ENCODE results near the gene ARHGAP24.
"Not testable (repeated sequence)": the region's sequence is repeated elsewhere in the genome, so short reads cannot be mapped to it uniquely, and the experiment has no call there.

Gene ARHGAP24

DNA sequence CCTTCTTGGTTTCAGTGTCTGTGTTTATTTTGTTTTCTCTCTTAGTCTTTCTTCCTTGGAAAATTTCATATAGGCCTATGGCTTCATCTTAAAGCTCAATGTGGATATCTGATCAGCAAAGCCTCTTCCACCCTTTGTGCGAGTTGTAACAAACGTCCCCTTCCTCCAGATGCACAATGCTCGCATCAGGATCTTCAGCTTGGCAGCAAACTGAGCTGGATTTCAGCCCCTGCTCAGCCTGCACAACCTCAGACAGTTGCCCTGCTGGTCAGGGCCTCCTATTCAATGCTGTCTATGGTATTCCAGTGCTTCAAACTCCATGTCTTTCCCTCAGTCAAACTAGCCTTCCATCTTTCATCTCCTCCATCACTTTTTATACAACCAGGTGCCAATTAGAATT is 309.4 kb downstream of the ARHGAP24 start:
- DNase-seq, result no peak

GRCh38 chr4:85784947-85785346 is 310.0 kb downstream of the ARHGAP24 start:
- no peak for DNase-seq

DNA sequence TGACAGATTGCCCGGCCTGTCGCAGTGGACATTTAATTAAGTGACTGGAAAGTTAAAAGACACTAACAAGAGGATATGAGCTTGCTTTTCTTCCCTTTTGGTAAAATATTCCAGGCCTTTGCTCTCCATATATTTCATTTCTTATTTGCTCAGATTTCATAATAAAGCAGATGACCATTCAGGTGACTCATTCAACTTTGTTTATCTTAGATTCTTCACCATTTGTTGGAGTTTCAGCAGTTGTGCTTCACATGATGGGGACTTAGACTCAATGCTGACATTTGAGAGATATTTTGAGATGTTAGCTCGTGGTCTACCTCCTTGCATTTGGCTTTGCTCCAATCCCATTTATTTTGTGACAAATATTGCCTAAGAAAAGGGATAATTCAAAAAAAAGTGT is 312.2 kb downstream of the ARHGAP24 start:
- DNase-seq, result no peak

DNA sequence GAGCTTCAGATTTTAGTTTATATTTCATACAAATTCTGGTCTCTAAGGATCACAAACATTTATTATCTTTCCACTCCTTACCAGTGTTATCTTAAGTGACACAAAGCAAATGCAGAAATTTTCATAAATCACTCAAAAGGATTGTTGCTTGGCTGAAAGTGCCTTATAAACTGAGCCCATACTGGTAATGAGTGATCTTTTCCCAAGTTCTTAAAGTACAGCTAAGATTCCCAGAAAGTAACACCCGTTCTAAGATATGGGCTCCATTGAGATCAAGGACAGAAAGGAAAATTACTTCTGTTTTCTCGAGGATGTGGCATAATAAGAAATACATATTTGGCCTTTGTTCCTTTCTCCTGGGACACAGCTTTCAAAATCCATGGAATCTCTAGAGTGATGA is 313.7 kb downstream of the ARHGAP24 start:
- no peak for DNase-seq

DNA sequence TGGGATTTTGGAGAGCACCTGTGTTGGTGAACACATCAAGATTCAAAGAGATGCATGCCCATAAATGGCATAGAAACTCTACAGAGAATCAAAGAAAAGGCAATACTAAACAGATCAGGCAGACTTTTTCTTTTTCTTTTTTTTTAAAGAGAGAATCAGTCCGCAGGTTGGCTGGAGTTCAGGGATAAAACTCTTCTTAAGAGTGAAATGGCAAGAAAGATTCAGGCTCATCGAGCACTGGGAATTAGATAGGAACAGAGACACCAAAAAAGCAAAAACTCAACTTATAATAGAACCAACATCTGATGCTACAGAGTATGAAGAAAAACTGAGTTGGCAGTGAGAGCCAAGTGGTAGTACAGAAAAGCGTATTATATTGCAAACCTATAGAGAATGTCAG is 314.3 kb downstream of the ARHGAP24 start:
- DNase-seq, result no peak

DNA sequence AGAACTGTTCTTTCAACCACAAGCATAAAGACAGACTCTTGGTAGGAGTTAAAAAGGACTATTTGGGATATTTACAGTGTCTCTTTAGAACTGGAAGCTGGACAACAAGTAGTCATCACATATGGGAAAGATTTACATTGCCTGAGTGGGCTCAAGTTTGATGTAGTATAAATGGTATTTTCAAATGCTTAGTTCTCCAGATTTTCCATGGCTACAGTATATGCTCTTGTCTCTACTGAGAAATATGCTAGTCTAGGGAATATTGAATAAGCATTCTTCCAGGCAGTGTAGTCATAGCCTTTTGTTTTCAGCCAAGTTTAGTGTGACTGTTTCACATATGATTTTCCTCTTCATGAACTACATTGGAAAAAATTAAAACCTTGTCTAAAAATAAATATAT is 315.6 kb downstream of the ARHGAP24 start:
- DNase-seq, result no peak

DNA sequence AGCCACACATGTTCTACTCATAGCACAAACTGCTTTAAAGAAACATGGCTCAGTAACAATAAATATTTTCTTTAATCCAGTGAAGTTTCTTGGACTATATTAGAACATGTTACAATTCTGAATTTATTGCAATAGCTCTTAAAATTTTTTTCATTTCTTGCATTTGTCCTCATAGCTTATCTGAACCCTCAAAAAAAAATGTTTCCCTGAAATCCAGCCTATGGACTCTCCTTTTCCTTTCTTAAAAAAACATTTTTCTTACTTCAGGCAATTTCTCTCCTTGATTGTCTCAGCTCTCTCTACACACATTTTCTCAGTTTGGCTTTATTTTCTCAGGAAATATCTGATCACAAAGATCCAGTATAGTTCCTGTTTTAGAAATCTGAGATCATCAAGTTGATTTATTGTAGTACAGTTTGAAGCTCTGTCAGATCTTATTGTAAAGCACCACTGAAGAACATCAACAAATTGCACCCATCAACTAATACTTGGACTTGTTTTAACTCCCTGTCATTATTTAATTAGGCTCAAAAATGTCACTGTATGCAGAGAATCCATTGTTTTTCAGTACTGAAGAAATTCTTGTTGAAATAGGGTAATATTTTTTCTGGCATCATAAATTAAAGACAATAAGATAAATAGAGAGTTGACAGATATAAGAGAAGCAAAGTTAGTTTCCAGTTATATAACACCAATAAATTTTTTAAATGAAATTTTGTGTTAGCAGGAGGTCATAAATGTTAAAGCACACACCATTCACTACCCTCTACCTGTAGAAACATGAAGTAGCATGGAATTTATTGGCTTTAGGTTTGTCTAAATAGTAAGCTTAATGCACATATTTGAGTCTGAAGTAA is 317.7 kb downstream of the ARHGAP24 start:
- no peak for DNase-seq

- no peak for DNase-seq
These were observed 318.3 kb downstream of the ARHGAP24 start for GRCh38 chr4:85793233-85793585.

- DNase-seq, result no peak
These were observed 323.2 kb downstream of the ARHGAP24 start for GRCh38 chr4:85798012-85798770.

DNA sequence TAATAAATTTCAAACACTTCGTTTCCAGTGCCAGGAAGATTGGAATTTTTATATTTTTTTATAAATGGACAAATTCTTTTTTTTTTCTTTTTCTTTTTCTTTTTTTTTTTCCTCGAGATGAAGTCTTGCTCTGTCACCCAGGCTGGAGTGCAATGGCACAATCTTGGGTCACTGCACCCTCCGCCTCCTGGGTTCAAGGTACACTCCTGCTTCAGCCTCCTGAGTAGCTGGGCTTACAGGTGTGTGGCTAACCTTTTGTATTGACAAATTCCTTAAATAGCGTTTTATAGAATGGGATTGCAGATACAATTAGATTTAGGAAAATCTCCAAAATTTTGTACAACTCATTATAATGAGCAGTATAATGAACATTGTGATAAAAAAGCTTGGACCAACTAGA is 328.9 kb downstream of the ARHGAP24 start:
- DNase-seq, result no peak

DNA sequence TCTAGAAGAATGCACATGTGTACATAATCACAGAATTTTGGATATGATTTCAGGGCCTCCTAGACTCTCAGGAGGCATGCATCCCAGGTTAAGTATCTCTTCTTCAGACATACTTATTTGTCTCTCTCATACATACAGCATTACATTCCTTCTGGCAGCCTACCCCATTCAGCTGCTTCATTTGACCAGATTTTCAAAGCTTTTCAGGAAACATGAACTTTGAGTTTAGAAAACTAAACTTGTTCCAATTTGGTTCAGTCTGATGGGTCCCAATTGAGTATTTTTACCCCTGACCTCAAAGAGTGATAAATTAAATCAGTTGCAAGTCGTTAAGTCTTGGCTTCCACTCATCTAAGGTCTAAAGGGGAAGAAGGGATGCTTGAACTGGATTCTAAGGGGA is 330.9 kb downstream of the ARHGAP24 start:
- no peak for DNase-seq

- DNase-seq, result no peak
These were observed 331.4 kb downstream of the ARHGAP24 start for GRCh38 chr4:85806334-85806733.

DNA sequence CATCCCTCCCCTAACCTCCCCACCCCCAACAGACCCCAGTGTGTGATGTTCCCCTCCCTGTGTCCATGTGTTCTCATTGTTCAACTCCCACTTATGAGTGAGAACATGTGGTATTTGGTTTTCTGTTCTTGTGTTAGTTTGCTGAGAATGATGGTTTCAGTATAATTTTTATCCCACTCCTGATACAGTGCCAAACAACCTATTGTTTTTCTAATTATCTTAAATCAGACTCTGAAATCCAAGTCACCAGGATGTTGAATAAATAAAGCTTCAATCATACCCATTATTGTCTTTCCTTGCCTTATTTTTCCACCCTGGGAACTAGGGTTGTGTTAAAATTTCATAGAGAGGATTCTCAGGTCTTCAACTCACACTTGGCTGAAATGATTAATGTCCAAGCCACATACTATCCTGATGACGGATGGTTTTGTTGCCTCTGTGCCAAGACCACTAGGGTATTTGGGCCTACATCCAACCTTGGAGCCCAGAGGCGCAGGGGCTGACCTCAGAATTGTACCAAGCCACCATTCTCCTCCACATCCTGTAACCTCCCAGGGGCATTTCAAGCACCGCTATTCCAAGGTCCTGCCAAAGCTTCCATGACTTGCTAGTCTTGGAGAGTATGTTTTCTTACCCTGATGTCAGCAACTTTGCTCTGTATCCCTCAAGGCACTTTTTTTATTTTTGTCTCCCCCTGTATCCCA is 332.4 kb downstream of the ARHGAP24 start:
- no peak for DNase-seq

GRCh38 chr4:85808104-85808503 is 333.2 kb downstream of the ARHGAP24 start:
- no peak for DNase-seq

DNA sequence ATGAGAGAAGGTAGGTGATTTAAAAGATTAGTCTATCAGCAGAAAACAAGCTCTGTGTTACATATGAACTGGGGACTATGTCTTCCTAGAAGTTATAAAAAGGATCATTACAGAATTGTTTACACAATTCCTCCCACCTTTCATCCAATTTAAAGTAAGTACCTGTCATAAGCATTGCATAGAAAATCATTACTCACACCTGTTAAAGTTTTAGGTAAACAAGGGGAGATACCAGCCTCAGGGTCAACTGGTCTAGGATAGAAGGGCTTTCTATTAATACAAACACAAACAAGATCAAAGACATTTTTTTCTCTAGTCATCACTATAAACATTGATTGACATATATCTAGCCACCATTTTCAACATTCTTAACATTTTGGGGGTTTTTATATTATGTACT is 333.9 kb downstream of the ARHGAP24 start:
- no peak for DNase-seq

- no peak for DNase-seq
These were observed 337.8 kb downstream of the ARHGAP24 start for GRCh38 chr4:85812776-85813175.

- no peak for DNase-seq
These were observed 341.0 kb downstream of the ARHGAP24 start for GRCh38 chr4:85815796-85816459.

GRCh38 chr4:85818700-85819099 is 343.8 kb downstream of the ARHGAP24 start:
- no peak for DNase-seq

GRCh38 chr4:85820101-85820500 is 345.2 kb downstream of the ARHGAP24 start:
- DNase-seq, result not testable (repeated sequence)

DNA sequence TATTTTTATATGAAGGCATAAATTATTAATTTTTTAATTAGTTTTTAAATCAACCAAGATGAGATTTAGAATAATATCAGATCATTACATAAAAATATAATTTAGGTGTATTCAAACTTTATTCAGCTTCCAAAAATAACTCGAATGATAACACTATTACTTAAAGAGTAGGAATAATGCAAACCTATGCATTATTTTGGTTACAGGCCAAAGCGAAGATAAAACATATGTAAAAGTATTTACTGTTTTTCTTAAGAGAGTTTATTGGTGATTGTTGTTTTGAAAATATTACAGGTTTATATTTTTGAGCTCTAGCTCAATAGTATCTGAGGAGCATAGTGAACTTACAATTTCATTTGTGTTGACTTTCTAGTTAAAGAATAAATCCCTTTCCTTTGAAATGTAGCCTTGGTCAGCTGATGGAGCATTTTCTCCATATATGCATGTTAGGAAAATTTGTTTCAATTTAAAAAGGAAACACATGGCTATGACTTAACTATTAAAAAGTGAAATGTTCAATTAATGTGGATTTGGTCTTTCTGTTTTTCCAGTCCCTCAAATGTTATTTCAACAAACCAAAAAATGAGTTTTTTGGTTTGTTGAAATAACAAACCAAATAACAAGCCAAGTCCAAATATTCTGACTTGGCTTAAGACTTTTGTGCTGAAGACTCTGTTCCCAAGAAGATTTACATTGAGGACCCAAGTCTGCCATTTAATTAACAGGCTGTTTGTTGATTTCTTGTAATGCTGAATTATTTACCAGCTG is 346.9 kb downstream of the ARHGAP24 start:
- no peak for DNase-seq

- DNase-seq, result peak; percentile 45
These were observed 348.3 kb downstream of the ARHGAP24 start for GRCh38 chr4:85823295-85823694.

DNA sequence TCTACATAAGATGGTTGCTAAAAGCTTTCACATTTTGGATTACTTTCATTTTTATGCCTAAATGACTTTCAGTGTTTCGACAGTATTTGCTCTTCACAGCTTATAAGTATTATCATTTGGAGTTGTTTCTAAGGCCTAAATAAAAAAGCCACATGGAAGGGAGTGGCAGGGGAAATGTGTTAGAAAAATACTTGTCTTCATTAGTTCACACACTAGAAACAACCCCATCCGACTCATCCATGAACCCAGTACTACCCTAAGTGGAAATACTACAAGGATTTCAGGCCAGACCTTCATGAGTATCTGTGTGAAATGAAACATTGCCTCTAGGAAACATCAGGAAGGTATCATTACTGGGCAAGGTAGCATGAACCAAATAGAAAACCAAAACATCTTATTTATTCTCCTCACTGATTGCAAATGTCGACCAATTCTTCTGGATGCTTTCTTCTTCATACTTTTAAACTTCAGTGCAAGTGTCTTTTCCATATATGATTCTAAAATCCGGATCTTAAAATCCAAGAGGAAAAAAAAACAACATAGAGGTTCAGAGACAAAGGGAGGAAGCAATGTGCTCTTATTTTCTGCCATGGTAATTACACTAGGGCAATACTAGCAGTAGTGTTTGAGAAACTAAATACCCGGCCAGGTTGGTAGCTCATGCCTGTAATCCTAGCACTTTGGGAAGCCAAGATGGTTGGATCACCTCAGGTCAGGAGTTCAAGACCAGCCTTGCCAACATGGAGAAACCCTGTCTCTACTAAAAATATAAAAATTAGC is 349.4 kb downstream of the ARHGAP24 start:
- no peak for DNase-seq
